Activated gamma-delta T cell (primary cell): Measurements from ENCODE around the gene KRT17.
"Not testable (repeated sequence)": the region's sequence is repeated elsewhere in the genome, so short reads cannot be mapped to it uniquely, and the experiment has no call there.

Experiments
- DNase-seq: peaks from one replicate; lab custom pipeline; 2025; lab: John Stamatoyannopoulos, UW

The KRT17 gene

GRCh38 chr17:41653892-41654677, 29.7 kb upstream of the KRT17 start:
- no peak for DNase-seq

DNA sequence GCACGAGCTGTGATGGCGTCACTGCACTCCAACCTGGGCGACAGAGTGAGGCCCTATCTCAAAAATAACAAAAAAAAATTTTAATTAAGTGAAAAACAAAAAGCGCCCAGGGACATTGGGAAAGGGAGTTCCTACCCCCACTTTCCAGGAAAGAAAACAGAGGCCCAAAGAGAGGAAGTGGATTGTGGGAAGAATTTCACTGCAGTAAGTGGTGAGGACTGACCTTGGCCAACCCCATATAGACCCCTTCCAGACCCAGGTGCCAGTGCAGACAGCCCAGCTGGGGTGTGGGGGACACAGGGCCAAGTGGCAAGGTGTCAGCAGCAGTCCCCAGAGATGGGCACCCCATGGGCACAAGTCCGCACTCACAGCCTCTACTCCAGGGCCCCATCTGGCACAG, 29.0 kb upstream of the KRT17 start:
- no peak for DNase-seq

- no peak for DNase-seq
These were observed 28.1 kb upstream of the KRT17 start for GRCh38 chr17:41652461-41652970.

DNA sequence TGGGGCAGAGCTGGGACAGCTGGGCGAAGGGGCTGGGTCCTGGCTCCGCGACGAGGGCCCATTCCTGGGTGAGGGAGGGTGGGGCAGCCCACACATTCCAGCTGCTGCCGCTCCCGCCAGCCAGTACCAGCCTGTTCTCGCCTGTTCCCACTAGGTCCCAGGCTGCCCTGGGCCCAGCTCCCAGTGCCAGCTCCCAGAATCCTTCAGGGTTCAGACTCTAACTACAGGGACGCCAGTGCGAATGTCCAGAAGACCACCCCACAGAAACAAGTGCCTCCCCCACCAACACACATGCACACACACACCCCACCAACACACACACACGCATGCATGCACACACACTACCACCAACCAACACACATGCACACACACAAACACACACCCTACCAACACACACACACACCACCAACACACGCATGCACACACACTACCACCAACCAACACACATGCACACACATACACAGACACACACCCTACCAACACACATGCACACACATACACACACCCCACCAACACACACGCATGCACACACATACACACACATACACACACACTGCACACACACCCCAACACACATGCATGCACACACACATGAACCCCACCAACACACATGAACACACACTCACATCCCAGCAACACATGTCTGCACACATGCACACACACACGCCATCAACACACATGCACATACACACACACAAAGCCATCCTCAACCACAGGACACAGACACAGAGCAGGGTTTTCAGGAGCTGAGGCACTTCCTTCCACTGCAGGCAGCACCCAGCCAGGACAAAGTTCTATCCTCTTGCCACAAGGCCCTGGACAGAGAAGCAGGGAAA, 27.5 kb upstream of the KRT17 start:
- no peak for DNase-seq

- DNase-seq = no peak
These were observed 26.6 kb upstream of the KRT17 start for GRCh38 chr17:41650794-41651624.

DNA sequence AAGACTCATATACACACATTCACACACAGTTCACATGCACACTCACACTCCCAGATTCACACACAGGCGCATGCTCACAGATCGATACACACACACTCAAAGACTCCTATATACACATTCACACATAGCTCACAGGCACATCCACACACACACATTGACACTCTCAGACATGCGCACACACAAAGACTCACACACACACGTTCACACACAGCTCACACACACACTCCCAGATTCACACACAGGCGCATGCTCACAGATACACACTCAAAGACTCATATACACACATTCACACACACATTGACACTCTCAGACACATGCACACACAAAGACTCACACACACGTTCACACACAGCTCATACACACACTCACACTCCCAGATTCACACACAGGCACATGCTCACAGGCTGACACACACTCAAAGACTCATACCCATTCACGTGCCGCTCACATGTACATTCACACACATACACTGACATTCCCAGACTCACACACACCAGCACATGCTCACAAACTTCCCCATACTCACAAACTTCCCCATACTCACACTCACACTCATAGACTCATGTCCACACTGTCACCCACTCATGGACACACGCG, 25.6 kb upstream of the KRT17 start:
- DNase-seq = no peak

GRCh38 chr17:41648411-41649195, 24.2 kb upstream of the KRT17 start:
- DNase-seq = peak; percentile 58

- peak; percentile 62 for DNase-seq
These were observed 23.6 kb upstream of the KRT17 start for GRCh38 chr17:41647940-41648410.

DNA sequence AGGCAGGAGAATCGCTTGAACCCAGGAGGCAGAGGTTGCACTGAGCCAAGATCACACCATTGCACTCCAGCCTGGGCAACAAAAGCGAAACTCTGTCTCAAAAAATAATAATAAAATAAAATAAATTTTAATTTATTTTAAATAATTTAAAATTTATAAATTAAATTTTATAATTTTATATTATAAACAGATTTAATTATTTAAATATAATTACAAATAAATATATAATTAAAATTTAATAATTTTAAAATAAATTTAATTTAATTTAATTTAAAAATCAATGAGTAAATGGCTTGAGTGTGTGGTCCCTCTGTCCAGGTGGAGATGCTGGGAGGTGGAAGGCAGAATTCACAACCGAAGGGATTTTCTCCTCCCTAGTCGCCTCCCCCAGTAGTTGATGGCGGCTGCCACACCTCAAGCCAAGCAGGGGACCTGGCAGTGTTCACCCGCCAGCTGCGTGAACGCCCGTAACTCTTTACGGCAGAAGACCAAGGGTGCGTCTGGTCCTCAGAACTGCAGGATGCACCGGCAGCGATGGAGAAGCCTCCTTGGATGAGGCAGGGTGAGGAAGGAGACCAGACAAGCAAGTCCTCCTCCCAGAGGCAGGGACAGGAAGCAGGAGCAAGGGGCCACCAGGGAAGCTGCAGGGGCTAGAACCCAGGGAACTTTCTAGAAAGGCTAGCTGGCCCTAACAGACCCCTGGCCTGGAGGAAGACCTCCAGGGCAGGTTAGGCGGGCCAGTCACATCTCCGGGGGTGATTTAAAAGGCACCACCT, 22.9 kb upstream of the KRT17 start:
- no peak for DNase-seq

DNA sequence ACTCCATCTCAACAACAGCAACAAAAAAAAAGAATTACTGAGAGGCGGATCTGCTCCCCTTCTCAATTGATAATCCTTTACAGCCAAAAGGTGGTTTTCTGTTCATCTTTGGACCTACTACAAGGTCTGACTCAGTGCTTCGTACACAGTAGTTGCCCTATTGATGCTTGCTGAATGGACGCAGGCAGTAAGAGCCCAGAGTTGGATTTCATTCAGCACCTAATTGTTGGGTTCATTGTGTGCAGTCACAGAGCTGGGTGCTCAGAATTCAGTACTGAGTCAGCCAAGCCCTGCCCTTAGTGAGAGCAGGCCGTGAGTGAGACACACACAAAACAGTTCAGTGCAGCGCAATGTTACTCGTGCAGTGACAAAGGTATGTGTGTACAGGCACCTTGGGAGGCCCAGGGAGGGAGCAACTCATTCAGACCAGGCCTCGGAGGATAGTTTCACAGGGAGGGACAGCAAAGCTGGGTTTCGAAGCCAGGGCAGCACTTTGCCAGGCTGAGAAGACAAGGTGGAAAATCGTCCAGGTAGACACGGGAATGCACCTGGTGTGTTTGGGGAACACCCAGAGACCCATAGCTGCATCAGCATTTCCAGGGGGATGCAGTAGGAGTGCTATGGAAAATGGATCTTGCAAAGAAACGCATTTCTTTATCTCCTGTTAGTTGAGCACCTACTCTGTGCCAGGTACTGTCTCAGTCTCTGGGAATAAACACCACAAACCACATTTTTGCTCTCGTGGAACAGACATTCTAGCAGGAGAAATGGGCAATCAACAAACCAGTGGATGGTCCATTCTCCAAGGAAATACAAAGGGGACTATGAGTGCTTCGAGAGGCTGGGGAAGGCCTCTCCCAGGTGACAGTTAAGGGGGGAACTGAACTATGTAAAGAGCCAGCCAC, 18.1 kb upstream of the KRT17 start:
- no peak for DNase-seq

DNA sequence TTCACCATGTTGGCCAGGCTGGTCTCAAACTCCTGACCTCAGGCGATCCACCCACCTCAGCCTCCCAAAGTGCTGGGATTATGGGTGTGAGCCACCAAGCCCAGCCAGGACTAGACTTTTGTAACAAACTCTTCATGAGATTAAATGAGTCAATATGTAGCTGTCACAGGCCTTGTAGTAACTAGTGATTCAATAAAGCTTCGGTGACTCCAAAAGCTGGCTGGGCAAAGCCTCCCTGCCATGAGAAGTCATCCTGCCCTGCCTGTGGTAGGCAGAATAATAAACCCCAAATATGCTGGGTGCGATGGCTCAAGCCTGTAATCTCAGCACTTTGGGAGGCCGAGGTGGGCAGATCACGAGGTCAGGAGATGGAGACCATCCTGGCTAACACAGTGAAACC, 16.2 kb upstream of the KRT17 start:
- not testable (repeated sequence) for DNase-seq

DNA sequence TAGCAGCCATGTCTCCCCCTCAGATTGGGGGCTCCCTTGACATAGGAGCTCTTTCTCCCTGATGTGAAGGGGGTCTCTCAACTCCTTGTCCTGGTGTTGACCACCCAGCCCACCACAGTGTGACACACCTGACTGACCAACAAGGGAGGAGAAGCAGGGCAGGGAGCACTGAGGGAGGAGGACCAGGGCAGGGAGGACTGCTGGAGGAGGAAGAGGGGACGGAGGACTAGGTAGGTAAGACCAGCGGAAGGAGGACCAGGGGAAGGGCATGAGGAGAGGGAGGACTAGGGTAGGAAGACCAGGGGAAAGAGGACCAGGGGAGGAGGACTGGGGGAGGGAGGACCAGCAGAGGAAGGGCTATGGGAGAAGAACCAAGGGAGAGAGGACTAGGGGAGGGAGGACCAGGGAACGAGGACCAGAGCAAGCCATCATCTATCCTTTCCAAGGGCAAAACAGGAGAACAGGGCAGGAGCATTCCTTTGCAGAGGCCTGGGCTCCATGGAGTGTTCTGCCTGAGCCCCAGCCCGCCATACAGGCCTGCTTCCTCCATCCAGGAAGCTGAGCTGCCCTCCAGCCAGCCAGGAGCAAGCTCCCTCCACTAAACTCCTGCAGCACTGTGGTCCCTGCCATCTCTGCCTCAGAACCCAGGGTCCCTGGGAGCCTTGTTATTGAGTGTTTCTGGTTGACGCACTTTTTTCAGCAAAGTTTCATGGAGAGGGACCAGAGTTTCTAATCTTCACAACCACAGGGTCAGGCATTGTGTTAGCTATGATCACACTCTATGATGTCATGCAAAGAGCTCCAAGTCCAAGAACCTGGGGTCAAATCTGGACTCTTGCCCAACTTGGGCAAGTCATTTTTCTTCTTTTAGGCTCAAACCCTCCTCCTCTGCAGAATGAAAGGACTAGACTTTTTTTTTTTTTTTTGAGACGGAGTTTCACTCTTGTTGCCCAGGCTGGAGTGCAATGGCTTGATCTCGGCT, 15.4 kb upstream of the KRT17 start:
- no peak for DNase-seq

GRCh38 chr17:41638941-41639340, 14.6 kb upstream of the KRT17 start:
- DNase-seq = no peak

DNA sequence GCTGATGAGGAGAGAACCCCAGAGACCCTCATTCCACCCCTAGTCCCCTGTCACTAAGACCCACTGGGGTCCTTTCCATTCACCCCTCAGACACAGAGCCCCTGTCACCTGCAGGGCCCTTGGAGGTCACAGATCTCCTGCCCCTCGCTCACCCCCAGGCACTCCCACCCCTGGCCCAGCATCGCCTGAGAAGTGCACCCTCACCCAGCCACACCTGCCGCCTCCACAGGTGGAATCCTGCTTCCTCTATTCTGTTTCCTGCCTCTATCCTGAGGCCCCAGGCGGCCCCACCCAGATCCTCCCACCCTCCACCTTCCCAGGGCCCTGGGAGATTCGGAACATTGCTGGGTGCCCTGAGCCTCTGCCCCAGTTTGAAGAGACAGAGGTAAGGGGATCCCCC, 13.8 kb upstream of the KRT17 start:
- no peak for DNase-seq

DNA sequence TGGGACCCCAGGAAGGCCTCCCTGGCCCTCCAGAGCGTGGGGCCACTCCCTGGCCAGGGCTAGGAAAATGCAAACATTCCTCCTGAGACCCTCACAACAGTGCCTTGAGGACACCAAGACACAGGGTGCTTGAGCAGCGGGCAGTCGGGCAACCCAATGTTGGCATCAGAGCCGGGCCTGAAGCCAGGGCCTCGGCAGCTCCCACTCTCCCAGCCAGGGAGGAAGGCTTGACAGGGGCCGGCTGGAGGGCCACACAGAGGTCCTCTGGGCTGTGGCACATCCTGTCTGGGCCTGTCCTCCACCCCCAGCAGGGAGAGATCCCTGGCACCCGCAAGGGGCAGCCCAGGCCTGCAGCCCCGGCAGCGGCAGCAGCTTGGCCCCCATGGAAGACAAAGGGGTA, 12.3 kb upstream of the KRT17 start:
- DNase-seq = no peak

GRCh38 chr17:41635121-41636097, 11.0 kb upstream of the KRT17 start:
- DNase-seq = no peak
